Chondrocyte (in vitro differentiated cells): ENCODE data around the gene DNASE2. TPM values are rescaled to one million over a fixed set of nuclear protein-coding genes. Genes with fewer than 3 reads are reported as not detected.

Experiments
- DNase-seq: peaks from one replicate; pipeline ENCODE4 v3.0.0; 2021; ENCODE audit warnings: mixed read lengths, low spot score
- H3K27ac Mint-ChIP-seq: one replicate; pipeline ENCODE4 v1.8.0; 2021; ENCODE audit warnings: mild to moderate bottlenecking, moderate library complexity, mixed read lengths; ENCODE audit not compliant: unreplicated experiment
- H3K27me3 Mint-ChIP-seq: 2 replicates; pipeline ENCODE4 v1.8.0; 2021; ENCODE audit warnings: low read depth, mixed read lengths
- H3K36me3 Mint-ChIP-seq: 2 replicates; pipeline ENCODE4 v1.8.0; 2021; ENCODE audit warnings: low read depth, mixed read lengths
- H3K4me1 Mint-ChIP-seq: 2 replicates; pipeline ENCODE4 v1.8.0; 2021; ENCODE audit warnings: low read depth, mild to moderate bottlenecking, mixed read lengths
- H3K4me3 Mint-ChIP-seq: one replicate; pipeline ENCODE4 v1.8.0; 2021; ENCODE audit warnings: mild to moderate bottlenecking, moderate library complexity, mixed read lengths; ENCODE audit not compliant: unreplicated experiment
- H3K9me3 Mint-ChIP-seq: 2 replicates; pipeline ENCODE4 v1.8.0; 2021; ENCODE audit warnings: low read depth, mixed read lengths
- CTCF ChIP-seq: fragments of 200-600 bp; sonication (generic); IDR thresholded peaks from 2 replicates; pipeline ENCODE4 v1.5.0; 2021; ENCODE audit warnings: antibody characterized with exemption, mild to moderate bottlenecking, moderate library complexity
- long read RNA-seq: library from polyadenylated mRNA; stranded (forward); transcript quantifications from one replicate; pipeline ENCODE4 v2.0.0, GENCODE V29; 2021
- total RNA-seq: library from RNA; stranded (reverse); gene quantifications from 3 replicates; pipeline ENCODE4 v1.2.1, GENCODE V29; 2021

The DNASE2 gene
- total RNA-seq: 36.6 to 52.8 TPM (median 50.9 TPM) in 3 replicates
- long read RNA-seq, transcript DNASE2-201 (6 exons, 1,955 nt): major isoform, 23 of 35 reads
- long read RNA-seq, partial matches to known transcripts: 3 of 35 reads
- long read RNA-seq, other reads (novel, unspliced or antisense): 6 of 35 reads

- peak within 1 kb of the TSS; percentile 85 for H3K27ac Mint-ChIP-seq
- H3K36me3 Mint-ChIP-seq: peaks cover 8% of the 10 kb centered on the region
- no peaks in the 10 kb centered on the region for H3K9me3 Mint-ChIP-seq
Measured at GRCh38 chr19:12881172-12881808, at the start of gene DNASE2. DNASE2 (minus strand) TSS chr19:12881449; CDS start chr19:12881375, 74 bp downstream.

GRCh38 chr19:12930002-12930645 lies 48.9 kb upstream of the DNASE2 start:
- TF ChIP-seq CTCF: no peak
- Mint-ChIP-seq H3K4me3 (no peak overlapping the region), H3K4me1 (peaks cover 17% of the 10 kb centered on the region), H3K36me3 (peaks cover 16% of the 10 kb centered on the region), H3K27me3 (no peaks in the 10 kb centered on the region), H3K9me3 (no peaks in the 10 kb centered on the region), H3K27ac (no peak overlapping the region)
- no peak for DNase-seq

More at GRCh38 chr19:12881172-12881808, at the start of gene DNASE2:
- peak; percentile 97 for DNase-seq
- peak within 1 kb of the TSS; percentile 85 for H3K4me3 Mint-ChIP-seq
- H3K27me3 Mint-ChIP-seq: peaks cover 15% of the 10 kb centered on the region
- TF ChIP-seq CTCF: no peak
- peaks cover 17% of the 10 kb centered on the region for H3K4me1 Mint-ChIP-seq

- Mint-ChIP-seq H3K9me3 (no peaks in the 10 kb centered on the region), H3K27me3 (no peaks in the 10 kb centered on the region), H3K27ac (no peak overlapping the region), H3K4me1 (peaks cover 3% of the 10 kb centered on the region), H3K4me3 (no peak overlapping the region), H3K36me3 (peaks cover 35% of the 10 kb centered on the region)
- DNase-seq: no peak
- no peak for TF ChIP-seq CTCF
Measured at GRCh38 chr19:12924621-12925310, 43.5 kb upstream of the DNASE2 start.

- DNase-seq: no peak
- Mint-ChIP-seq H3K4me1 (peaks cover 8% of the 10 kb centered on the region), H3K36me3 (peaks cover 27% of the 10 kb centered on the region), H3K27ac (no peak overlapping the region), H3K27me3 (no peaks in the 10 kb centered on the region), H3K4me3 (no peak overlapping the region), H3K9me3 (no peaks in the 10 kb centered on the region)
- no peak for TF ChIP-seq CTCF
Measured at GRCh38 chr19:12922959-12923358, 41.7 kb upstream of the DNASE2 start.

GRCh38 chr19:12921047-12921446 lies 39.8 kb upstream of the DNASE2 start:
- Mint-ChIP-seq H3K36me3 (peaks cover 21% of the 10 kb centered on the region), H3K4me3 (no peak overlapping the region), H3K4me1 (peaks cover 8% of the 10 kb centered on the region), H3K27ac (no peak overlapping the region), H3K9me3 (no peaks in the 10 kb centered on the region), H3K27me3 (no peaks in the 10 kb centered on the region)
- no peak for TF ChIP-seq CTCF
- no peak for DNase-seq
